CD4-positive, alpha-beta T cell treated with Interferon alpha-2 for 1 hour (primary cell): Measurements from ENCODE around the gene LEFTY1.
"Not testable (repeated sequence)": the region's sequence is repeated elsewhere in the genome, so short reads cannot be mapped to it uniquely, and the experiment has no call there.

Experiments
- DNase-seq, 2 donors: peaks; one replicate each; pipeline ENCODE4 v3.0.0-alpha.2; 2020 to 2022

LEFTY1 gene, protein sequence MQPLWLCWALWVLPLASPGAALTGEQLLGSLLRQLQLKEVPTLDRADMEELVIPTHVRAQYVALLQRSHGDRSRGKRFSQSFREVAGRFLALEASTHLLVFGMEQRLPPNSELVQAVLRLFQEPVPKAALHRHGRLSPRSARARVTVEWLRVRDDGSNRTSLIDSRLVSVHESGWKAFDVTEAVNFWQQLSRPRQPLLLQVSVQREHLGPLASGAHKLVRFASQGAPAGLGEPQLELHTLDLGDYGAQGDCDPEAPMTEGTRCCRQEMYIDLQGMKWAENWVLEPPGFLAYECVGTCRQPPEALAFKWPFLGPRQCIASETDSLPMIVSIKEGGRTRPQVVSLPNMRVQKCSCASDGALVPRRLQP

DNA sequence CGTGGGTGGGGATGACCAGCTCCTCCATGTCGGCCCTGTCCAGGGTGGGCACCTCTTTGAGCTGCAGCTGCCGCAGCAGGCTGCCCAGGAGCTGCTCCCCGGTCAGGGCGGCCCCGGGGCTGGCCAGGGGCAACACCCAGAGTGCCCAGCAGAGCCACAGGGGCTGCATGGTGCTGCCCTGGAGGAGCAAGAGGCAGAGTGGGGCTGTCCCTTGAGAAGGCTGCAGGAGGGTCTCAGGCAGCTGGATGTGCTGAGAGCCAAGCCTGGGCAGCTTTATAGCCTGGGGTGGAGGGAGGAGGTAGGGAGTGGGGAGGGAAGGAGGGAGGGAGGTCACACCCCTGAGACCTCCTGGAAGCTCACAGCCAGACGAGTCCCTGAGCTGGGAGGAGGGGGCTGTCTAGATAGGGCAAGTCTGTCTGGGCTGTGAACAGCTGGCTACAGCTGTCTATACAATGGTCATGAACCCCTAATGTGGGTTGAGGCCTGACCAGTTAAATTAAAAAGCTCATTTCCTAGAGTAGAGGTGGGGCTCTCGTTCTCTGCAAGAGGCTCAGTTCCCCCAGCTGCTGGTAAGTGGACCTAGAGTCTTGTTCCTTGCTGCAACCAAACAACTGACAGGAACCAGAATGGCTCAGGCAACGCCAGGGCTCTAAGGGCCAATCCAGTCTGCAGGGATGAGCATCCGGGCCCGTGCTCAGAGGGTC lies at the start of gene LEFTY1:
Gene LEFTY1 (minus strand): TSS at position 249 of the 704 bp plus-strand sequence. CDS start 80 bp downstream, at position 169.
- no peak for DNase-seq

DNA sequence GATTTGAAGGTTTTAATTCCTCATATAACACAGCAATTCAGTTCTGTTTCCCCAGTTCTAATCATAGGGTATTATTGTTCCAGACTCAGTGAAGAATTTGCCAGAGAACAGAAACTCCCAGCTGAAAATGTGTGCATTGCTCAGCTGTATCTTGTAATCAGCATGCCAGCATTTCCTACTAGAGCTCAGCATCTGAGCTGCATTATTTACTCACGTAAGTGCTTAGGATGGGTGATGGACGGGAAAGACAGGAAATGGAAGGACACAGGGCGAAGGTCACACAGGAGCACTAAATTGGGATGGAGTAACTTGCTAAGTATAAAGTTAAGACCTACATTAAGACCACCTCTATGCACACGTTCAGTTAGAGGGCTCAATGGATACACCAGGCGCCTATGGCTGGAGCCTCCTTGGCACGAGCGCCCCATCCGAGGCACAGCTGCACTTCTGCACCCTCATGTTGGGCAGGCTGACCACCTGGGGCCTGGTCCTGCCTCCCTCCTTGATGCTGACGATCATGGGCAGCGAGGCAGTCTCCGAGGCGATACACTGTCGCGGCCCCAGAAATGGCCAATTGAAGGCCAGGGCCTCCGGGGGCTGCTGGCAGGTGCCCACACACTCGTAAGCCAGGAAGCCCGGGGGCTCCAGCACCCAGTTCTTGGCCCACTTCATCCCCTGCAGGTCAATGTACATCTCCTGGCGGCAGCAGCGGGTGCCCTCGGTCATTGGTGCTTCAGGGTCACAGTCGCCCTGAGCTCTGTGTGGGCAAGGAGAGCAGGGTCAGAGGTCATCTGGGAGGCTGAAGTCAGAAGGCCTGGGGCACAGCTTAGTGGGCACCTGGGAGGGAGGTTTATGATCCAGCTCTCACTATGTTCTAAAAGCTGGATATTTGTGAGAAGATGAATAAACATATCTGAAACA lies 48.4 kb upstream of the LEFTY1 start:
- DNase-seq = no peak

DNA sequence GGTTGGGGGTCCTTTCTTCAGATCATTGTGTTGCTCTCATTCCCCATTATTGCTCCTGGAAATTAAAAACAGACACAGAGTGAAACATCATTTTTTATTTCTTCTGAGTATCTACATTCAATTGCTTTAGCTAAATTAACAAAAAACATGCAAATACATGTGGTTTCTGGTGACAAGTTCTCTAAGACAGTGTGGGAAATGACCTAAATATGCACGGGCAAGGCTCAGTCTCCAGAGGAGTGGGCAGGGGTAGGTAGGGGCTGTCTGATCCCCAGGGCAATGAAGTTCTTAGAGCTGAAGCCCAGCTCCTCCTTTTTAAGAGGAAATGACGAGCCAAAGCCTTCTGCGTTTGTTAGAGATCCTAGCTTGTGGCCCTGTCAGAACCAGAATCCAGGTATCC lies 47.6 kb upstream of the LEFTY1 start:
- no peak for DNase-seq

DNA sequence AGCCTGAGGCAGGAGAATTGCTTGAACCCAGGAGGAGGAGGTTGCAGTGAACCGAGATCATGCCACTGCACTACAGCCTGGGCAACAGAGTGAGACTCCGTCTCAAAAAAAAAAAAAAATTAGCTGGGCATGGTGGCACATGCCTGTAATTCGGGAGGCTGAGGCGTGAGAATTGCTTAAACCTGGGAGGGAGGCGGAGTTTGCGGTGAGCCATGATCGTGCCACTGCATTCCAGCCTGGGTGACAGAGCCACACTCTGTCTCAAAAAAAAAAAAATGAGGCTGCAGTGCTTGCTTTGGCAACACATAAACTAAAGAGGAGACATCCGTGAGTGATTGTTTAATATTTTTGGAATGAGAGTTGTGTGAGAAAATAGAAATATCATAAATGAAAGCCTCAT lies 47.1 kb upstream of the LEFTY1 start:
- not testable (repeated sequence) for DNase-seq

DNA sequence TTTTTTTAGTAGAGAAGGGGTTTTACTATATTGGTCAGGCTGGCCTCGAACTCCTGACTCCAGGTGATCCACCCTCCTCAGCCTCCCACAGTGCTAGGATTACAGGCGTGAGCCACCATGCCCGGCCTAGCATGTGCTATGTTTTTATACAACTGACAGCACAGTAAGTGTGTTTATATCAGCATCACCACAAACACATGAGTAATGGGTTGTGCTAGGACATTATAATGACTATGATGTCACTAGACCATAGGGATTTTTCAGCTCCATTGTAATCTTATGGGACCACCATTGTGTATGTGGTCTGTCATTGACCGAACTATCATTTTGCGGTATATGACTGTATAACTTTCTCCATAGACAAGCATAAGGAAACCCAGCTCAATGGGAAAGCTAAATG lies 45.8 kb upstream of the LEFTY1 start:
- no peak for DNase-seq

DNA sequence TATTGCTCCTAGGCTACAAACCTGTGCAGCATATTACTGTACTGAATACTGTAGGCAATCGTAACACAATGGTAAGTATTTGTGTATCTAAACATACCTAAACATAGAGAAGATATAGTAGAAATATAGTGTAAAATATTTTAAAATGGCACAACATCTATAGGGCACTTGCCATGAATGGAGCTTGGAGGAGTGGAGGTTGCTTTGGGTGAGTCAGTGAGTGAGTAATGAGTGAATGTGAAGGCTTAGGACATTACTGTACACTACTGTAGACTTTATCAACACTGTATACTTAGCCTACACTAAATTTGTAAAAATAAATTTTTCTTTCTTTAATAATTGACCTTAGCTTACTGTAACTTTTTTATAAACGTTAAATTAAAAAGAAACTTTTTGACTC lies 44.1 kb upstream of the LEFTY1 start:
- DNase-seq = no peak

DNA sequence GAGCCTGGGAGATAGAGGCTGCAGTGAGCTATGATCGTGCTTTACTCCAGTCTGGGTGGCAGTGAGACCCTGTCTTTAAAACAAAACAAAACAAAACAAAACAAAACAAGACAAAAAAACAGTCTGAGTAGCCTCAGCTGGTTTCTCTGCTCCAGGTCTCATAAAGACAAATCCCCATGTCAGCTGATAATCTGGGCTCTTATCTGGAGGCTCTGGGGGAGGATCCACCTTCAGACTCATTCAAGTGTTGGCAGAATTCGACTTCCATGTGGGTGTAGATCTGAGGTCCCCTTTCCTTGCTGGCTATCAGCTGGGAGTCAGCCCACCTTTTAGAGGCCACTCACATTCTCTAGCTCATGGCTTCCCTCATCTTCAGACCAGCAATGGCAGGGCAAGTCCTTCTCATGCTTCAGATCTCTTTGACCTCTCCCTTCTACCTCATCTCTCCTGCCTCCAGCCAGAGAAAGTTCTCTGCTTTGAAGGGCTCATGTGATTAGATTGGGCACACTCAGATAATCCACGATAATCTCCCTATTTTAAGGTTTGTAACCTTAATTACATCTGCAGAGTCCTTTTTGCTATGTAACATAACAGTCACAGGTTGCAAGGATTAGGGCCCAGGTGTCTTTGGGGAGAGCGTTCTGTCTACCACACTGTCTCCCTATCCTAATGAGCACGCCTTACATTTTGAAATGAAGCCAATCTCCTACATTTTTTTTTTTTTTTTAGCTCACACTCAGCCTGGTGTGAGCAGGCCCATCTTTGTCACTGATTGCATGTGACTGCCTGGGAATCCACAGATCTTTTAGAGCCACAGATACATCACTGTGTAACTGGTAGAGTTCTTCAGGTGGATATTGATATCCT lies 42.6 kb upstream of the LEFTY1 start:
- DNase-seq = no peak

DNA sequence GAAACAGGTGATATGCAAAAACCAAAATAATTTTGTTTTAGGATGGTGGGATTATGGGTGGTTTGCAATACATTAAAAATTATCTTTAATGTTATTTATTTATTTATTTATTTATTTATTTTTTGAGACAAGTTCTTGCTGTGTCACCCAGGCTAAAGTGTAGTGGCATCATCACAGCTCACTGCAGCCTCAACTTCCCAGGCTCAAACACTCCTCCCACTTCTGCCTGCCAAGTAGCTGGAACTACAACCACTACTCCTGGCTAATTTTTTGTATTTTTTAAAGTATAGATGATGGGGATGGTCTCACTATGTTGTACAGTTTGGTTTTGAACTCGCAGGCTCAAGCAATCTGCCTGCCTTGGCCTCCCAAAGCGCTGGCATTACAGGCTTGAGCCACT lies 41.6 kb upstream of the LEFTY1 start:
- no peak for DNase-seq

DNA sequence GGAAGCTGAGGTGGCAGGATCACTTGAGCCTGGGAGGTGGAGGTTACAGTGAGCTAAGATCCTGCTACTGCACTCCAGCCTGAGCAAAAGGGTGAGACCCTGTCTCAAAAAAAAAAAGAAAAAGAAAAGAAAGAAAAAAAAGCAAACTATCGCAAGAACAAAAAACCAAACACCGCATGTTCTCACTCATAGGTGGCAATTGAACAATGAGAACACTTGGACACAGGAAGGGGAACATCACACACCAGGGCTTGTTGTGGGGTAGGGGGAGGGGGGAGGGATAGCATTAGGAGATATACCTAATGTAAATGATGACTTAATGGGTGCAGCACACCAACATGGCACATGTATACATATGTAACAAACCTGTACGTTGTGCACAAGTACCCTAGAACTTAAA lies 40.5 kb upstream of the LEFTY1 start:
- DNase-seq = not testable (repeated sequence)

DNA sequence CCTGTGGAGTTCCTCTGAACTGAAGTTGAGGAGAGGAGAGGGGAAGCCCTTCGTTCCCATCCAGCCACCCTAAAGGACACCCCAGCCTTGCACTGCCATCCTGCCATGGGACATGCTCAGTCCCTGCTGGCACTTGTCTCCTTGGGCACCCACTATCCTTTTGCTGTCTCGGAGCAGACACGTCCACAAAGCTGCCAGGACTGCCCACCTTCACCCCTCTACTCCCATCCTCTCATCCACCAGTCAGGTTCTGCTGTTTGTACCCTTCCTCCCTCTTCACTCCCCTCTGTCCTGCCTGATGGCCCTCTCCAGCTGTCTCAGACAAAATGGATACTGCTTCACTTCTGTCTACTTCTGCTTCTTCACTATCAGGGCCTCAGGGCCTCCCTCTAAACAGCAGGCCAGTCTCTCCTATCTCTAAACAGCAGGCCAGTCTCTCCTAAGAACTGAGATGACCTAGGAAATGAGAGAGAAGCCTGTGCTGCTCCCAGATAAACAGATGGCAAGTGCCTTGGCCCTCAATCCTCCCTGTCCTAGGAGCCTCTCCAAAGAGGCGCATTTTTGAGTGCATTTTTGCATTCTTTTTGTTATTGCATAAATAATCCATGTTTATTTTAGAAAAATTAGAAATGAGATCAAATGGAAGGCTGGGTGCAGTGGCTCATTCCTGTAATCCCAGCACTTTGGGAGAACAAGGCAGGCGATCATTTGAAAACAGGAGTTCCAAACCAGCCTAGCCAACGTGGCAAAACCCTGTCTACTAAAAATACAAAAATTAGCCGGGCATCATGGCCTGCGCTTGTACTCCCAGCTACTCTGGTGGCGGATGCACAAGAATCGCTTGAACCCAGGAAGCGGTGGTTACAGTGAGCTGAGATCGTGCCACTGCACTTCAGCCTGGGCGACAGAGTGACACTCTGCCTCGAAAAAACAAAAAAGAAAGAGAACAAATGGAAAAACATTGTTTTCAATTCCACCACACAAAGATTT lies 39.5 kb upstream of the LEFTY1 start:
- DNase-seq = peak in 1 of 2 donors; percentile 25

DNA sequence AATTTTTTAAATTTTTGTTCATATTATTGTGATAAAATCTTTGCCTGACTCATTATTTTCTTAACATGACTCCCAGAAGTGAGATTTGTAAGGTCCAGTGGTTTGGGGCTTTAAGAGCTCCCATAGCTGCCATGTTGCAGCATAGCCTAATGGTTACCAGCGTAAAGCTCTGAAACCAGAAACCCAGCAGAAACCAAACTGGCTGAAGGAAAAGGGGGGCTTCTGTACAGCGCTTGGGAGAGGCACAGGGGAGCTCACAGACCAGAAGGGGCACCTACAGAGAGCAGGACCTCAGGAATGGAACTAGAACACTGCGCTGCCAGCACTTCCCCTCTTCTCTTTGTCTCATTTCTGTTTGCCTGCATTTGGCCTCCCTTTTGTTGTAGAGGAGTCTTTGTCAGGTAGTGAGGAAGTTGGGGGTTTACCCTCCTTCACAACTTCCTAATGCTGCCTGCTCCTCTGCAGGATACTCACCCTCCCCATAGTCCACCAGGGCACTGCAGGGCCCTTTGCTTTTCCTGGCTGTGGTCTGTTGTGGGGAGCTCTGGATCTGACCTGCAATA lies 37.7 kb upstream of the LEFTY1 start:
- no peak for DNase-seq

DNA sequence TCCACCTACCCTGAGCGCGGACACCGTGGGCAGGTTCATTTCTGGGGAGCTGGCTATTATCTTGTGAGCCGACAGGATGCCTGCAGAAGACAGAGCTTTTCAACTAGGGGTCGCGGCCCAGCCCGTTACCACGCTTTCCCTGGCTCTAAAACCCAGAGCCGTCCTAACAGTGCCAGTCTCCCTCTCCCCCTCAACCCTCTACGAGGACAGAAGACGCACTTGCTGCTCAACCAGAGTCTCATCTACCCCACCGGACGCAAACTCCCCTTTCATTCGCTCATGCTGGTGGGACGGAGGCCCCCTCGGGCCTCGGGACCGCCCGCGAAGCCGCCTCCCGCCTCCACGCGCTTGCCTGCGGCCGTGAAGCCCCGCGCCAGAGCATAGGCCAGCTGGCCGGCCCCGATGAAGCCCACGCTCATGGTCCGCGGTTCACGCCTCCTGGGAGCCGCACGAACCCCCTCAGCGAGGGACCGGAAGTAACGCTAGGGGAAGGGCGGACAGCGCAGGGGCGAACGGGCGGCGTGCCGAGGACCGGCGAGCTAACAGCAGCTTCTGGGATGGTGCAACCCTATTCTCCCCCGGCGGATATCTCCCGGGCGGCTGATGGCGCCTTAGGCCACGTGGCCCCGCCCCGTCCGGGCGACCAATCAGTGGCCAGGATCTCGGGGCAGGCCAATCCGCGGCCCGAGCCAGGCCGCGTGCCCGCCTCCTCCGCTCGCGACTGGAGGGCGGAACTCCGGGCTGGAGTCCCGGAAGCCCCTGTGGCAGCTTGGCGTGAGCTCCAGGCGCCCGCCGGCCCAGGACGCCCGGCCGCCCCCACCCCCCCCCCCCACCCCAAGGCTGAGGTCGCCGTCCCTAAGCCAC lies 35.0 kb upstream of the LEFTY1 start, which contains the start of gene PYCR2:
Gene PYCR2 (minus strand): TSS at position 559 of the 864 bp plus-strand sequence. CDS start 140 bp downstream, at position 419.
- peak; percentile 94 to 96 for DNase-seq

DNA sequence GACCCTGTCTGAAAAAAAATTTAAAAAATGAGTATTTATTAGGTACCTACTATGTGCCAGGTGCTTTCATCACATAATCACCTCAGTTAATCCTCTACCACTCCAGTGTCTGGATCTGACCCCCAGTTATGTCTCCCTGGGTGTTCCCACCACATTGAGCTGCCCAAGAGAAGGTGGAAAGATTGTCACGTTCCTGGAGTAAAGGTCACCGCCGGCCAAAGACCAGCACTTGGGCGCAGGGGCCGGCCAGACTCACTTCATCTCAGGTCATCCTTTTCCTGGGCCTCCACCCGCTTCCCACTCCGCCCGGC lies 34.4 kb upstream of the LEFTY1 start:
- DNase-seq = no peak

DNA sequence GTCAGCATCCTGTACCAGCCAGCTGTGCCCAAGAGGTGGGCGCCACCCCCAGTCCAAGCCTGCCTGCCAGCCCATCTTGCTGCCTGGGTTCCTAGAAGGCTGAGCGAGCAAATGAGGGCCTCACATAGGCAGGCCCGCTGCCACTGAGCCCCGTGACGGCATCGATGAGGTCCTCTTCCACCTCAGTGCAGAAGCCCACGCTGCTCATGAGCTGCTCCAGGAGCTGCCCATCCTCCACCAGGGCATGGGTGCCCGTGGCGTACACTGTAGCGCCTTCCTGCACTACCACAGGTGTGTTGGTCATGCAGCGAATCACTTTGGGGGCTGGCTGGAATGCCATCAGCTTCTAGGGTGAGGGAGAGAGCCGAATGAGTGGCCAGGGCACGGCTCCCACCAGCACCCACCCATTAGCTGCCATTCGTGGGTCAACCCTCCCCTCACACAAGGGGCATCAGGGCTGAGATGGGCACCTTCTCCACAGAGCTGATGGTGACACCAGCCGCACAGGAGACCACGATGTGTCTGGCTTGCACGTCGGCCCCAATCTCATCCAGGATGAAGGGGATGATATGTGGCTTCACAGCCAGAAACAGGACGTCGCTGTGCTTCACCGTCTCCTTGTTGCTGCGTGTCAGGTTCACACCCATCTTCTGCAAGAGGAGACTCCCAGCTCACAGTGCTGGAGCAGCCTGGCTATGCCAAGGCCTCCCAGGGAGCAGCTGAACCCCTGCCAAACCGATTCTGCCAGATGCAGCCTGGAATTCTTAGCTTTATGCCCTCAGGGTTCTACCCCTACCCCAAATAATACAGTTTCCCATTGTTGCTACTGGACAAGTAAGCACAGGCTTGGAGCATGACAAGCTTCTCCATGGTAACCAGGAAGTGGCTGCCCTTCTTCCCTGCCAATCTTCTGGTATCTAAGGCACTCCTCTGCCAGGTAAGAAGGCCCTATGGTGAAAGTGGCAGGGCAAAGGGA lies 33.1 kb upstream of the LEFTY1 start:
- no peak for DNase-seq

DNA sequence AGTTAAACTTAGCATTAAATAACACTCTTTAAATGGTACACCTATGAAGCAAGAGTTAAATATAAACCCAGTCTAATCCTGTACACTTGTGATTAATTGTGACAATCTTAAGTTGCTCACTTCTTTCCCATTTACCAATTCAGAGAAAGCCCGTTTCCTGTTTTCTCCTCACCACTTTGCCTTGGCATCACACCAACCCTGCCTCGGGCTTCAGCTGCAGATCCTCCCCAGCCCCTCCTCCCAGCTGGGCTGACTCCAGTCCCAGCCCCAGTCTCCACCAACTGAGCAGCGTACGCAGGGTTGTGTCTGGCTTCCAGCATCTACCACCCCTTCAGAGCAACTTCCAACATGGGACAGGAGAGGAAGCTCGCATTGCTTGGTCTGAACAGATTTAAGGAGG lies 31.0 kb upstream of the LEFTY1 start:
- no peak for DNase-seq

DNA sequence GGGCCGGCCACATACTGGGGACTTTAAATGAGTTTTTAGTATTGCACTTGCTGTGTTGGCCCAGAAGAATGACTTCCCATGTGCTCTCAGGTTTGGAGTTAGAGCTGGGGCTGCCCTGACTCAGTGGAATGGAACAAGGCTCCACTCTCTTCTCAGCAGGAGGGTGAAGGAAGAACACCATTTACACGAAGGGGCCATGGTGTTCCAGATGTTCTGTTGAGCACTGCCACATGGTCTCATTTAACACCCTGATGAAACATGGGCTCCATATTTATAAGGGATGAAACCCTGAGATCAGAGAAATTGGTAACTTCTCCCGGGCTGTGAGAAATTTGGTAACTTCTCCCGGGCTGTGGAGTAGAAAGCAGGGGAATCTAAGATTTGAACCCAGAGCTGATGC lies 29.3 kb upstream of the LEFTY1 start:
- no peak for DNase-seq

DNA sequence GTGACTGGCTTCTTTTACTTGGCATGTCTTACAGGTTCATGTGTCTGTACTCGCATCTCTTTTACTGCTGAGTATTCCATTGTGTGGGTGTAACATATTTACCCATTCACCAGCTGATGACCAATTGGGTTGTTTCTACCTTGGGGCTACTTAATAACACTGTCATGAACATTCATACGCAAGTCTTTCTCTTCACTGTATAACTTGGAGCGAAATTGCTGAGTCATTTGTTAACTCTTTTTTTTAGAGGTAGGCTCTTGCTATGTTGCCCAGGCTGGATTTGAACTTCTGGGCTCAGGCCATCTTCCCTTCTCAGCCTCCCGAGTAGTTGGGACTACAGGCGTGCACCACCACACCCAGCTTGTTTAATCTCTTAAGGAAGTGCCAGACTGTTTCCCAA lies 28.6 kb upstream of the LEFTY1 start:
- no peak for DNase-seq

DNA sequence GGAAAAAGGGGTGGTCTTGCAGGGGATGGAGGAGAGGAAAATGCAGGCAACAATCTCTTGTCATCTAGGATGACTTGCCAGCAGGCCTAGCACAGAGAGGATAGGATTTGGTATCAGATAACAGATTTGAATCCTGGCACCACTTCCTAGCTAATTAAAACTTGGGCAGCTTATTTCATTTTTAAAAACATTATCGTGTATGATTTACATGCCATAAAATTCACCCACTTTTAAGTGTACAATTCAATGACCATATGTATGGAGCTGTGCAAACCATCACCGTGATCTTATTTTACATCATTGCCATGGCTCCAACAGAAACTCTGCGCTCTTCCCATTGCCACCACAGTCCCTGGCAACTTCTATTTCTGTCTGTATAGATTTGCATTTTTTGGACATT lies 28.2 kb upstream of the LEFTY1 start:
- DNase-seq = no peak
